HuH-7 (cell line): Measurements from ENCODE around the gene CYRIA.

Experiments used
- DNase-seq: peaks from one replicate; pipeline ENCODE4 v3.0.0; 2011; ENCODE audit warnings: low spot score

The CYRIA gene

GRCh38 chr2:16665748-16666448 is at the start of gene CYRIA:
Gene CYRIA, minus strand, starts transcription at chr2:16665834. Its CDS starts 77,715 bp downstream, at chr2:16588119.
- peak; percentile 54 for DNase-seq

- DNase-seq, result no peak
These were observed 47.4 kb upstream of the CYRIA start for GRCh38 chr2:16713011-16713423.

- DNase-seq, result no peak
These were observed 44.1 kb upstream of the CYRIA start for GRCh38 chr2:16709769-16710168.

- DNase-seq, result no peak
These were observed 42.5 kb upstream of the CYRIA start for GRCh38 chr2:16708173-16708572.

GRCh38 chr2:16707014-16707623 is 41.5 kb upstream of the CYRIA start:
- no peak for DNase-seq

- peak; percentile 34 for DNase-seq
These were observed 35.1 kb upstream of the CYRIA start for GRCh38 chr2:16700551-16701259.

- DNase-seq, result no peak
These were observed 28.2 kb upstream of the CYRIA start for GRCh38 chr2:16693854-16694253.

GRCh38 chr2:16691261-16691660 is 25.6 kb upstream of the CYRIA start:
- no peak for DNase-seq

- DNase-seq, result no peak
These were observed 22.3 kb upstream of the CYRIA start for GRCh38 chr2:16687955-16688354.

GRCh38 chr2:16687222-16687621 is 21.6 kb upstream of the CYRIA start:
- no peak for DNase-seq

GRCh38 chr2:16686641-16687040 is 21.0 kb upstream of the CYRIA start:
- no peak for DNase-seq

- no peak for DNase-seq
These were observed 19.7 kb upstream of the CYRIA start for GRCh38 chr2:16685340-16685715.

GRCh38 chr2:16684676-16685339 is 19.2 kb upstream of the CYRIA start:
- DNase-seq, result no peak

- no peak for DNase-seq
These were observed 17.9 kb upstream of the CYRIA start for GRCh38 chr2:16683576-16683975.

- no peak for DNase-seq
These were observed 16.9 kb upstream of the CYRIA start for GRCh38 chr2:16682431-16683118.

GRCh38 chr2:16680781-16681180 is 15.1 kb upstream of the CYRIA start:
- no peak for DNase-seq

GRCh38 chr2:16680304-16680703 is 14.7 kb upstream of the CYRIA start:
- no peak for DNase-seq

- DNase-seq, result no peak
These were observed 13.3 kb upstream of the CYRIA start for GRCh38 chr2:16678964-16679363.

GRCh38 chr2:16677875-16678274 is 12.2 kb upstream of the CYRIA start:
- DNase-seq, result no peak

GRCh38 chr2:16675781-16676180 is 10.1 kb upstream of the CYRIA start:
- no peak for DNase-seq

- DNase-seq, result no peak
These were observed 8.5 kb upstream of the CYRIA start for GRCh38 chr2:16674154-16674553.

GRCh38 chr2:16671760-16672159 is 6.1 kb upstream of the CYRIA start:
- no peak for DNase-seq
